NCI-H345 (cell line): ENCODE results near the gene FN3K.
A peak's percentile ranks its signal among the peaks of the same experiment; 100 is the strongest.

Experiments used
- DNase-seq: peaks from one replicate; lab custom pipeline; 2025; lab: John Stamatoyannopoulos, UW

The FN3K gene

GRCh38 chr17:82734987-82735866 is at the start of gene FN3K:
Gene FN3K (plus strand): TSS chr17:82735615. CDS start chr17:82735637, 22 bp downstream.
- peak; percentile 81 for DNase-seq

DNA sequence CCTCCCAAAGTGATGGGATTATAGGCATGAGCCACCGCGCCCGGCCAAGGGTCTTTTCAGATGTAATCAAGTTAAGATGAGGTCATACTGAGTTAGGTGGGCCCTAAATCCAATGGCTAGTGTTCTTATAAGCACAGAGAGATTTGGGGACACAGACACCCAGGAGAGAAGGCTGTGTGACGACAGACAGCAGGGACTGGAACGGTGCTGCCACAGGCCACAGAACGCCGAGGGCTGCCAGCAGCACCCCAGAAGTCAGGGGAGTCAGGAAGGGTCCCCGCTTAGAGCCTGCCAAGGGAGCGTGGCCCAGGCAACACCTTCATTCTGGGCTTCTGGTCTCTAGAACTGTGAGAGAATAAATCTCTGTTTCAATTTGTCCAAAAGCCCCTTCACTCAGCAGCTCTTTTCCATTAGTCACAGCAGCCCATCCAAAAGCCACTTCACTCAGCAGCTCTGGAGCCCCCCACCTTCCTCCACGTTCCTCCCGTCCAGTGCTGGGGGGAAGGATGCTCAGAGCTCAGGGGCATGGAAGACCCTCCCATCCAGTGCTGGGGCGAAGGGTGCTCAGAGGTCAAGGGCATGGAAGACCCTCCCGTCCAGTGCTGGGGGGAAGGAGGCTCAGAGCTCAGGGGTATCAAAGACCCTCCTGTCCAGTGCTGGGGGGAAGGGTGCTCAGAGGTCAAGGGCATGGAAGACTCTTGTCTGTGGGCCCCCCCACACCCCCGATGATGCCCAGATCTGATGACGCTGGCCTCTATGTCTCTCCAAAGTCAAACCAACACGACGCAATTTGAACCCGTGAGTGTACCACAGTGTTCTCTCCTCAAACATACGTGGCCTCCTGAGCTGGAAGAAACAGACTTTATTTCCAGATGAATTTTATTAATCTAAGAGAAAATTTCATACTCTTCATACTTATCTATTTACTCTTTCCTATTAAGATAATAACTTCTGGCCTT is 48.8 kb upstream of the FN3K start:
- DNase-seq, result no peak

DNA sequence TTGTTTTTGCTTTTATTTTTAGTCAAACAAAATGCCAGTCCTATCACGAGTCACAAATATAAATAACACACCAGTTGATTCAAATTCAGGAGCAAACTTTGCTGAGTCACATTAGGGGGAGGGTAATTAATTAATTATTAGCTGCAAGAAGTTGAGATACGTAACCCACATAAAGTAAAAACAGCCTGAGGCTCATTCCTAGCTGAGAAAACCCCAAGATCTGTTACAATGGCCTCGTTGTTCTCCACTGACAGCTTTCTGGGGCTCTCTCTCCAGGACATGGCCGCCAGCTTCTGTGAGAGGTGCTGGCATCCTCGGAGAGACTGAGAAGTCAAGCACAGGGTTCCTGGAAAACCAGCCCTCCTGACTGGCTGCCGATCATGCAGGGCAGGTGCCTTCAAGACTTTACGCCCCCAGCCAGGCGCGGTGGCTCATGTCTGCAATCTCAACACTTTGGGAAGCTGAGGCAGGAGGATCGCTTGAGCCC is 48.0 kb upstream of the FN3K start:
- DNase-seq, result no peak

DNA sequence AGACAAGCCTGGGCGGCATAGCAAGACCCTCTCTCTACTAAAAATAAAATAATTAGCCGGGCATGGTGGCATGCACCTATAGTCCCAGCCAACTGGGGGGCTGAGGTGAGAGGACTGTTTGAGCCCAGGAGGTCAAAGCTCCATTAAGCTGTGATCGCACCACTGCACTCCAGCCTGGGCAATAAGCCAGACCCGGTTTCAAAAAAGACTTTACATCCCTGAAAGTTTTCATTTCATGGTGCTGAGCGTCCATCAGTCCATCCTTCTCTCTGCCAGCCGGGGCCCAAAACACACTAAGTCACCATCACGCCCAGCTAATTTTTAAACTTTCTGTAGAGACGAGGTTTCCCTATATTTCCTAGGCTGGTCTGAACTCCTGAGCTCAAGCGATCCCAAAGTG is 47.5 kb upstream of the FN3K start:
- no peak for DNase-seq

GRCh38 chr17:82689077-82689476 is 46.3 kb upstream of the FN3K start:
- DNase-seq, result no peak

DNA sequence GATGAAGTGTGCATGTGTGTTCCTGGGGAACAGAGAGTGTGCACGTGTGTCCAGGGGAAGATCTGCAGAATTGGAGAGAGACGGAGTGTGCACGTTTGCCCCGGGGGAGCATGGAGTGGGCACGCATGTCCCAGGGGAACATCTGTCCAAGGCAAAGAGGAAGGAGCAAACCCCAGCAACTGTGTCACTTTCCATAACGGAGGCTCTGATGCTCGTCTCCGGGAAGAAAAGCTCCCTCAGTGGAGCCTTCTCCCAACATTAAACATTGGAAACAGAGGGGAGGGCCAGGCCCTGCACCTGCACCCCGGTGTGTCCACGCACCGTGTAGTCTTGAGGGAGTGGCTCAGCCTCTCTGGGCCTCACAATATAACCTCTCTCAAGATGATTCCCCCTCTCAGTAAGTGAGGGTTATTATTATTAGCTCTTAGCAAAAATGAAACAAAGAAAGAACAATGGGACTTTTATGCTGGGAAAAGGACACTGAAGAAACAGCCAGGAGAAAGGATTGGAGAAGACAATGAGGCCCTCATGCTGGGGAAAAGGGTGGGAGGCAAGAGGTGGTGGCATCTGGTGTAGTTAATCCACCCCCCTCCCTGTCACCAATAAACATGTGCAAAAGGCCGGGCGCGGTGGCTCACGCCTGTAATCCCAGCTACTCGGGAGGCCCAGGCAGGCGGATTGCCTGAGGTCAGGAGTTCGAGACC is 44.5 kb upstream of the FN3K start:
- no peak for DNase-seq

- no peak for DNase-seq
Observed at GRCh38 chr17:82691714-82692113, 43.7 kb upstream of the FN3K start.

GRCh38 chr17:82692268-82692667 is 43.1 kb upstream of the FN3K start:
- no peak for DNase-seq

DNA sequence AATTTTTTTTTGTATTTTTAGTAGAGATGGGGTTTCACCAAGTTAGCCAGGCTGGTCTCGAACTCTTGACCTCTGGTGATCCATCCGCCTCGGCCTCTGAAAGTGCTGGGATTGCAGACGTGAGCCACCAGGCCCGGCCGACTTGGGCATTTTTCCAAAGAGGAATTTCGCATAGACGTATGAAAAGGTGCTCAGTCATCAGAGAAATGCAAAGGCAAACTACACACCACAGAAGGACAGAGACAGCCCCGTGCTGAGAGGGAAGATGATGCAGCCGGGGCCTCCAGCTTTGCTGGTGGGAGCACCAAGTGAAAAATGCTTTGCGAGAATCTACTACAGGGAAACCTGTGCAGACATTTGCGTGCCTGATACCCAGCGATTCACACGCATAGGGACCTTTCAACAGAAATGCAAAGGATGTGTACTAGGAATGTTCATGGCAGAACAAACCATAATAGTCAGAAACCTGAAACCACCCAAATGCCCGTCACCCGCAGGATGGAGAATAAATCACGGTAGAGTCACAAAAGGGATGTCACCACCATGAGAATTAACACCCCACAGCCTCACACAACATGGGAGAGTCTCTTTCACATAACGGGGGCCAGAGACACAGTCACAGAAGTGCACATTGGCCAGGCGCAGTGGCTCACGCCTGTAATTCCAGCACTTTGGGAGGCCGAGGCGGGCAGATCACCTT is 42.1 kb upstream of the FN3K start:
- DNase-seq, result no peak

- no peak for DNase-seq
Observed at GRCh38 chr17:82694647-82695046, 40.8 kb upstream of the FN3K start.

DNA sequence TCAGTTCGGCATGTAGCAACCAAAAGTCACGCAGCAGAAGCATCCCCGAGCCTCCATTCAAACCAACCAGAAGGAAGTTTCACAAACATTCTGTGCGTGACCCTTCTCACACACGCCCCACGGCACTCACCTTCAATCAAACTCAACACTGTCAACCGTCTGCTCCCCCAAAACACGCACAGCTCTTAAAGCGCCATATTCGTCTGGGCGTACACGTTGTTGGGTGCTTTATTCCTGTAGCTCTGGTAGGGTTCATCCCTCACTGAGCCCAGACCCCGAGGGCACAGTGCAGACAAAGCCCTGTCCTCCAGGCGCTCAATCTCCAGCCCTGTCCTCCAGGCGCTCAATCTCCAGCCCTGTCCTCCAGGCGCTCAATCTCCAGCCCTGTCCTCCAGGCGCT is 39.2 kb upstream of the FN3K start:
- no peak for DNase-seq

DNA sequence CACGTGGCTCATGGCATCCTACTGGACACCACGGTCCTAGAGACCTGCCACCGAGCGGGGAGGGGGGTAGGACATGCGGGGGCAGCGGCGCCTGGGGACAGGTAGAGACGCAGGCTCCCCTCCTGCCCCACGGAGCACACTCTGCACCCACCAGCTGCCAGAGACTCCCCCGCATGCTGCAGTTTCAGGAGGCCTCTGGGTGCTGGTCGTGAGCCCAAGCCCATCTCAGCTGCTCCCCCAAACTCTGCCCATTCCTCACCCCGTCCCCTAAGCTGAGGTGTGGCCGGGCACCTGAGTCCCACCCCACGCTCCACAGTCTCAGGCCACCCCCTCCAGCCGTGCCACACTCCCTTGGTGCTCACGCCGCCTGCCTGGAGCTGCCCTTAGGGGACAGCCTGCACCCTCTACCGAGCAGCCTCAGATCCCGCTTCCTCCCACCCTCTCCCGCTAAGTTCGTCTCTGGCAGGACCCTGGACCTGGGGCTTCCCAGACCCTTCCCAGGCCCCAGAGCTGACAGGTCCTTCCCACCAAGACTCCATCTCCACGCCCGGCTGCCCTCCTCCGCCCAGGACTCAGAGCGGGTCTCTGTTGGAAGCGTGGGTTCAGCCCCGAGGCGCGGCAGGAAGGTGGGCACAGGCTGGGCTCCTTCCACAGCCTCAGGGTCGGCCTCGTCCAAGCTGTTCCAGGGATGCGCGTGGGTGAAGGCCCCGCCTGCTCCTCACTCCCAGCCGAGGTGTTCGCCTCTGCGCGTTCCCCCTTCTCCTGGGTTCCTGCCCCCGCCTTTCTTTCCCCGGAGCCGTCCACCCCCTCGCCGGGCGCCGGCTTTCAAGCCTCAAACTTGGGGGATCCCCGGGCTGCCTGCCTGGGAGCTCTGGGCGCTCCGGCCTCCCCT is 38.3 kb upstream of the FN3K start:
- no peak for DNase-seq

DNA sequence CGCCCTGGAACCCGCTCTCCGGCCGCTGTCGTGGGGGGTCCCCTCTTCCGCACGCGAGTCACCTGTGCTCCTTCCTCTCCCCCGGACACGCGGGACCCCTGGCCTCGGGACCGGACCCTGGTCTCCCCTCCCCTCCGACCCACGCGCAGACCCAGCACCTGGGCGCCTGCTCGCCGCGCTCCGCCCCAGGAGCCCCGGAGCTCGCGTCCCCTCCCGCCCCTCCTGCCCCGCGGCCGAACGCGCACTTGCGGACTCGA is 37.7 kb upstream of the FN3K start:
- DNase-seq, result no peak

DNA sequence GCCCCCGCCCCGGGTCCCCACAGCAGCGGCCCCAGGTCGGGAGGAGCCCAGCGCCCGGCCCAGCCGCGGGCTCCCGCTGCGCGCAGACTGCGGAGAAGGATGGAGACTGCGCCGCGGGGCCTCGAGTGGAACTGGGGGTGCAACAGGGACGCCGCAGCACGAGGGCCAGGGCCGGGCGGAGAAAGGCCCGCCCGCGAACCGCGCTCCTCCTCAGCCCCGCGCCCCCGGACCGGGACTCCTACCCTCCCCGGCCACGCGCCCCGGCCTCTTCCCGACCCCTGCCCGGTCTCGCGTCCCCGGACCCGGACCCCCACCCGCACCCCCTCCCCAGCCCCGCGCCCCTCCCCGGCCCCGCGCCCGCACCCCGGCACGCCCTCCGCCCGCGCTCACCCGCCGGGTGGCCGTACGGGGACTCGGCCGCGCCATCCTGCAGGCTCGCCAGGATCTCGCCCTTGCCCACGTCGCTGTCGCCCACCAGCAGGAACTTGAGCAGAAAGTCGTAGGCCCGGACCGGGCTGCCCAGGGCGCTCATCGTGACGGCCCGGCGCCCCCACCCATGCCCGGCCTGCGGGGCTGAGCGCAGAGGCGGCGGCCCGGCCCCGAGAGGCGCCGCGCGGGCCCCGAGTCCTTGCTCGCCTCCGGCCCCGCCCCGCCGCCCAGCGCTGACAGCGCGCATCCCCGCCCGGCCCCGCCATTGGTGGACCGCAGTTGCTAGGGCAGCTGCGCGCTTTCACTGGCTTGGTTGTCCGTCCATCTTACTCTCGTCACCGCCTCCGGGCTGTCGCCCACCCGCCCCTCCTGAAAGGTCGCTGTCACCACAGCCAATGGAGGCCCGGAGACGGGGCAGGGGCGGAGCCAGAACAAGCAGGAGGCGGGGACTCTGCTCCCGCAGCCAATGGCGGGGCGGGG is 37.1 kb upstream of the FN3K start, which contains the start of gene RAB40B:
Gene RAB40B, minus strand, starts transcription at position 634 of the 909 bp plus-strand sequence. Its CDS starts 102 bp downstream, at position 532.
- DNase-seq, result peak; percentile 100

DNA sequence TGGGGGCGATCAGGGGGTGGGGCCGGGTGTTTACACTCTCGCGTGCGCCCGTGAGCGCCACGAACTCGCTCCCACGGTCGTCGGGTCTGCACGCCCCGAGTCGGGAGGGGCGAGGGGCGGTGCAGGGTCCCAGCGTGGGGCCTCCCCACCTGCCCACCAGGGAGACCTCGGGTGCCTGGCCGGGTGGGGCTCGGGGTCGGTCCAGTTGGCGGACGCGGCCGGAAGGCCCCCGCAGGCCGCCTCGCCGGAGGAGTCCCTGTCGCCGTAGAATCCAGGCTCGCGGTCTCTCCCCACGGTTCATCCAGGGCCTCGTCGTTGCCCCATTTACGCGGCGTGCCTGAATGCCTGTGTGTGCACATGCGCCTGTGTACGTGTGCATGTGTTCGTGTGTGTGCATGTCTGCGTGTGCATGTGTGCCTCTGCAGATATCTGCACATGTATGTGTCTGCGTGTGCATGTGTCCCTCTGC is 36.4 kb upstream of the FN3K start:
- no peak for DNase-seq

DNA sequence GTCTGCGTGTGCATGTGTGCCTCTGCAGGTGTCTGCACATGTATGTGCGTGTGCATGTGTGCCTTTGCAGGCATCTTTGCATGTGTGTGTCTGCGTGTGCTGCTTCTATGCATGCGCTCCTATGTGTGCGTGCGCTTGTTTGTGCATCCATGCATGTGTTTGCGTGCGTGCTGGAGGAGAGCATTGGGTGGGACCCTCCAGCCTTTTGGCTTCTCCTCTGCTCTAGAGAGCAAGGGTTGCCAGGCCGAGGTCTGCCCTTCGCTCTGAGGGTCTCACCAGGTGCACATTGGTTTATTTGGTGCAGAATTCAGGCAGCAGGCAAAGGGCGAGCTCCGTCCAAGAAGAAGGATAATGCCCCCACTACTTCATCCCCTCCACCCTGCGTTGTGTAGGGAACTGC is 35.9 kb upstream of the FN3K start:
- no peak for DNase-seq

GRCh38 chr17:82702231-82702927 is 33.0 kb upstream of the FN3K start:
- no peak for DNase-seq

- no peak for DNase-seq
Observed at GRCh38 chr17:82703036-82703745, 32.2 kb upstream of the FN3K start.
